AG10803 (cell line): ENCODE data around the gene PLEKHG4B.
A peak's percentile ranks its signal among the peaks of the same experiment; 100 is the strongest.

Experiments
- DNase-seq: peaks from one replicate; pipeline ENCODE4 v3.0.0; 2010; ENCODE audit warnings: low read depth
- H3K4me3 ChIP-seq: 2 replicates; pipeline ENCODE4 v1.5.1; 2011; ENCODE audit warnings: mild to moderate bottlenecking, low read length, control low read depth
- CTCF ChIP-seq: conservative IDR thresholded peaks from 2 replicates; pipeline ENCODE4 v1.5.1; 2011; ENCODE audit warnings: mild to moderate bottlenecking, low read length, control low read depth, inconsistent platforms

PLEKHG4B gene

GRCh38 chr5:121432-121831, 29.5 kb downstream of the PLEKHG4B start:
- no peak overlapping the region for H3K4me3 ChIP-seq
- DNase-seq, result no peak
- TF ChIP-seq CTCF, result no peak

- no peak overlapping the region for H3K4me3 ChIP-seq
- TF ChIP-seq CTCF, result no peak
- no peak for DNase-seq
Observed at GRCh38 chr5:125815-126214, 33.8 kb downstream of the PLEKHG4B start.

GRCh38 chr5:126806-127205, 34.8 kb downstream of the PLEKHG4B start:
- no peak for DNase-seq
- no peak overlapping the region for H3K4me3 ChIP-seq
- no peak for TF ChIP-seq CTCF

GRCh38 chr5:127886-128285, 35.9 kb downstream of the PLEKHG4B start:
- DNase-seq, result no peak
- no peak for TF ChIP-seq CTCF
- H3K4me3 ChIP-seq, result no peak overlapping the region

- no peak for TF ChIP-seq CTCF
- DNase-seq, result peak; percentile 81
- no peak overlapping the region for H3K4me3 ChIP-seq
Observed at GRCh38 chr5:128446-128845, 36.5 kb downstream of the PLEKHG4B start.

- no peak for TF ChIP-seq CTCF
- no peak overlapping the region for H3K4me3 ChIP-seq
- DNase-seq, result no peak
Observed at GRCh38 chr5:129148-129547, 37.2 kb downstream of the PLEKHG4B start.

GRCh38 chr5:129820-130219, 37.9 kb downstream of the PLEKHG4B start:
- no peak for TF ChIP-seq CTCF
- peak; percentile 96 for DNase-seq
- no peak overlapping the region for H3K4me3 ChIP-seq
